Measurements from ENCODE around the gene CLASRP.
A peak's percentile ranks its signal among the peaks of the same experiment; 100 is the strongest.

CLASRP gene

GRCh38 chr19:45086480-45086879, 47.6 kb downstream of the CLASRP start:
- no peak for DNase-seq (ENCODE audit: low read depth)

- DNase-seq (ENCODE audit: low read depth) = no peak
Measured at GRCh38 chr19:45087531-45087930, 48.7 kb downstream of the CLASRP start.

- no peak for DNase-seq (ENCODE audit: low read depth)
Measured at GRCh38 chr19:45090034-45090433, 51.2 kb downstream of the CLASRP start.

- no peak for DNase-seq (ENCODE audit: low read depth)
Measured at GRCh38 chr19:45090606-45091005, 51.8 kb downstream of the CLASRP start.

GRCh38 chr19:45091031-45091923, 52.4 kb downstream of the CLASRP start:
- peak; percentile 91 for DNase-seq (ENCODE audit: low read depth)

- DNase-seq (ENCODE audit: low read depth) = peak; percentile 89
Measured at GRCh38 chr19:45092747-45093678, 54.2 kb downstream of the CLASRP start, which contains the start of gene PPP1R37. TSS of gene PPP1R37 (plus strand) at chr19:45093179. CDS start at chr19:45093326, 147 bp downstream.

GRCh38 chr19:45094137-45094536, 55.3 kb downstream of the CLASRP start:
- DNase-seq (ENCODE audit: low read depth) = no peak

GRCh38 chr19:45094707-45095106, 55.9 kb downstream of the CLASRP start:
- DNase-seq (ENCODE audit: low read depth) = no peak

- no peak for DNase-seq (ENCODE audit: low read depth)
Measured at GRCh38 chr19:45095496-45096413, 56.9 kb downstream of the CLASRP start.

- no peak for DNase-seq (ENCODE audit: low read depth)
Measured at GRCh38 chr19:45096700-45097099, 57.9 kb downstream of the CLASRP start.

- no peak for DNase-seq (ENCODE audit: low read depth)
Measured at GRCh38 chr19:45097450-45097775, 58.6 kb downstream of the CLASRP start.

GRCh38 chr19:45097776-45098520, 59.1 kb downstream of the CLASRP start:
- DNase-seq (ENCODE audit: low read depth) = no peak

GRCh38 chr19:45098521-45099466, 59.9 kb downstream of the CLASRP start:
- DNase-seq (ENCODE audit: low read depth) = no peak

GRCh38 chr19:45099467-45100191, 60.8 kb downstream of the CLASRP start:
- no peak for DNase-seq (ENCODE audit: low read depth)

GRCh38 chr19:45100201-45100600, 61.4 kb downstream of the CLASRP start:
- no peak for DNase-seq (ENCODE audit: low read depth)

- DNase-seq (ENCODE audit: low read depth) = no peak
Measured at GRCh38 chr19:45100846-45101252, 62.0 kb downstream of the CLASRP start.

GRCh38 chr19:45101806-45102205, 63.0 kb downstream of the CLASRP start:
- no peak for DNase-seq (ENCODE audit: low read depth)

GRCh38 chr19:45102481-45102880, 63.6 kb downstream of the CLASRP start:
- no peak for DNase-seq (ENCODE audit: low read depth)

GRCh38 chr19:45103156-45103507, 64.3 kb downstream of the CLASRP start:
- DNase-seq (ENCODE audit: low read depth) = no peak

All from CMK (cell line).